Measurements from ENCODE around the gene BEST3.

The BEST3 gene

GRCh38 chr12:69698769-69699540, at the start of gene BEST3:
Gene BEST3 (minus strand): TSS chr12:69699303. CDS start chr12:69697798, 1,505 bp downstream.
- DNase-seq: no peak

- no peak for DNase-seq
Measured at GRCh38 chr12:69744109-69744508, 45.0 kb upstream of the BEST3 start.

- DNase-seq: peak; percentile 37
Measured at GRCh38 chr12:69739287-69740191, 40.4 kb upstream of the BEST3 start.

GRCh38 chr12:69738351-69739286, 39.5 kb upstream of the BEST3 start, which contains the start of gene RAB3IP:
Gene RAB3IP (plus strand): TSS chr12:69738860. CDS start chr12:69755409, 16,549 bp downstream.
- DNase-seq: peak; percentile 78

- no peak for DNase-seq
Measured at GRCh38 chr12:69733638-69734037, 34.5 kb upstream of the BEST3 start.

GRCh38 chr12:69732088-69732487, 33.0 kb upstream of the BEST3 start:
- DNase-seq: peak; percentile 63

GRCh38 chr12:69726922-69727321, 27.8 kb upstream of the BEST3 start:
- DNase-seq: no peak

GRCh38 chr12:69720750-69721149, 21.6 kb upstream of the BEST3 start:
- no peak for DNase-seq

GRCh38 chr12:69719336-69720316, 20.5 kb upstream of the BEST3 start:
- DNase-seq: no peak

- DNase-seq: no peak
Measured at GRCh38 chr12:69714542-69714941, 15.4 kb upstream of the BEST3 start.

GRCh38 chr12:69712826-69713225, 13.7 kb upstream of the BEST3 start:
- no peak for DNase-seq

GRCh38 chr12:69708649-69709048, 9.5 kb upstream of the BEST3 start:
- DNase-seq: no peak

- no peak for DNase-seq
Measured at GRCh38 chr12:69704357-69704756, 5.3 kb upstream of the BEST3 start.

GRCh38 chr12:69703146-69703642, 4.1 kb upstream of the BEST3 start:
- DNase-seq: no peak

GRCh38 chr12:69701826-69702225, 2.7 kb upstream of the BEST3 start:
- no peak for DNase-seq

GRCh38 chr12:69698054-69698453, 1.0 kb downstream of the BEST3 start:
- DNase-seq: no peak

GRCh38 chr12:69694123-69694522, 5.0 kb downstream of the BEST3 start:
- no peak for DNase-seq

- no peak for DNase-seq
Measured at GRCh38 chr12:69689638-69690037, 9.5 kb downstream of the BEST3 start.

GRCh38 chr12:69688471-69689427, 10.4 kb downstream of the BEST3 start:
- DNase-seq: peak; percentile 99

- DNase-seq: peak; percentile 76
Measured at GRCh38 chr12:69688021-69688420, 11.1 kb downstream of the BEST3 start.

All from NCI-H226 (cell line).